ENCODE measurements around the gene MTHFD1. TPM values are rescaled to one million over a fixed set of nuclear protein-coding genes. Genes with fewer than 3 reads are reported as not detected.

Gene MTHFD1
- total and polyA plus RNA-seq, 2 donors from 2014 or later = 73.0 to 76.1 TPM

DNA sequence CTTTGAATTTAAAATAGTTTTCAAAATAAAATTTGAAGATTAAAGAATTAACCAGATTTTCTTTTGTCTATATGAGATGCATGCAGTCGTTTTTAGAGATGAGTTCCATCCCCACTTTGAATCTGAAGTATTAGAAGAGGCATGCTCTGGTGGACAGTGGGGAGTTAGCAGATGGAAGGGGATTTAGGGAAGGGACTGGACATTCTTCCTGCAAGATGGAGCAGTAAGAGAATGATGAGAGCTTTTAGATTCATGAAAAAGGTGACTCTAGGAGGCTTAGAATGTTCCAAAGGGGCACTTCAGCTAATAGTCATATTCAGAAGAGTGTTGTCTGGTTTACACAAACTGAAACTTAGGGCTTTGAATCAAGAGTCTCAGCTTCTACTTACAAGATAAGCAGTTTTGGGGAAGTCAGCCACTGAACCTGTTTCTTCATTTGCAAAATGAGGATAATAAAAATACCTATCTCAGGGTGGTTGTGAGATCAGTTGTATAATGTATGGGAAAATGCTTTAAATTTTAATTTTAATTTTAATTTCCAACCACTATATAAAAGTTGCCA lies 120.1 kb downstream of the MTHFD1 start:
- Histone ChIP-seq H3K36me3 (ENCODE audit: control insufficient read depth in 2 of 3, insufficient read depth in 3 of 3, low read length in 3 of 3) (no peaks in the 10 kb centered on the region), H3K9me3 (ENCODE audit: control insufficient read depth in 2 of 3, insufficient read depth in 1 of 3, low read length in 3 of 3) (no peaks in the 10 kb centered on the region), H3K27me3 (ENCODE audit: control insufficient read depth, insufficient read depth, low read length) (no peaks in the 10 kb centered on the region), H3K9ac (ENCODE audit: low read length in 3 of 3) (no peak overlapping the region), H3K4me3 (ENCODE audit: low read length in 3 of 3) (no peak overlapping the region), H3K27ac (ENCODE audit: low read depth in 2 of 2, low read length in 2 of 2) (no peak overlapping the region), H3K4me1 (ENCODE audit: control insufficient read depth in 2 of 3, insufficient read depth in 2 of 3, low read depth in 1 of 3, low read length in 3 of 3) (peaks cover 0 to 10% (median 5%) of the 10 kb centered on the region in 3 donors)
- DNase-seq (no peak), FAIRE-seq (no peak)
- TF ChIP-seq, protein P1, sequence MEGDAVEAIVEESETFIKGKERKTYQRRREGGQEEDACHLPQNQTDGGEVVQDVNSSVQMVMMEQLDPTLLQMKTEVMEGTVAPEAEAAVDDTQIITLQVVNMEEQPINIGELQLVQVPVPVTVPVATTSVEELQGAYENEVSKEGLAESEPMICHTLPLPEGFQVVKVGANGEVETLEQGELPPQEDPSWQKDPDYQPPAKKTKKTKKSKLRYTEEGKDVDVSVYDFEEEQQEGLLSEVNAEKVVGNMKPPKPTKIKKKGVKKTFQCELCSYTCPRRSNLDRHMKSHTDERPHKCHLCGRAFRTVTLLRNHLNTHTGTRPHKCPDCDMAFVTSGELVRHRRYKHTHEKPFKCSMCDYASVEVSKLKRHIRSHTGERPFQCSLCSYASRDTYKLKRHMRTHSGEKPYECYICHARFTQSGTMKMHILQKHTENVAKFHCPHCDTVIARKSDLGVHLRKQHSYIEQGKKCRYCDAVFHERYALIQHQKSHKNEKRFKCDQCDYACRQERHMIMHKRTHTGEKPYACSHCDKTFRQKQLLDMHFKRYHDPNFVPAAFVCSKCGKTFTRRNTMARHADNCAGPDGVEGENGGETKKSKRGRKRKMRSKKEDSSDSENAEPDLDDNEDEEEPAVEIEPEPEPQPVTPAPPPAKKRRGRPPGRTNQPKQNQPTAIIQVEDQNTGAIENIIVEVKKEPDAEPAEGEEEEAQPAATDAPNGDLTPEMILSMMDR (IDR thresholded peaks at IDR 0.05; ENCODE audit: borderline replicate concordance, extremely low read depth, insufficient read depth) = no peak
- intact Hi-C loops (cut with DNase I) = no loop called here

DNA sequence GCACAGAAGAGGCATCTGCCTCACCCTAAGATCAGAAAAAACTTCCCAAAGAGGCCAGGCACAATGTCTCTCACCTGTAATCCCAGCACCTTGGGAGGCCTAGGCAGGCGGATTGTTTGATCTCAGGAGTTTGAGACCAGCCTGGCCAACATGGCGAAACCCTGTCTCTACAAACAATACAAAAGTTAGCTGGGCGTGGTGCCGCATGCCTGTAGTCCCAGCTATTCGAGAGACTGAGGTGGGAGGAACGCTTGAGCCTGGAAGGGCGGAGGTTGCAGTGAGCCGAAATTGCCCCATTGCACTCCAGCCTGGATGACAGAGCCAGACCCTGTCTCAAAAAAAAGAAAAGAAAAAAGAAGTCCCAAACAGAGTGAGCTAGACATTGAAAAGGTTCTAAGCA lies 120.9 kb downstream of the MTHFD1 start:
- FAIRE-seq = no peak
- DNase-seq = no peak
- Histone ChIP-seq H3K9me3 (ENCODE audit: control insufficient read depth in 2 of 3, insufficient read depth in 1 of 3, low read length in 3 of 3) (no peaks in the 10 kb centered on the region), H3K4me1 (ENCODE audit: control insufficient read depth in 2 of 3, insufficient read depth in 2 of 3, low read depth in 1 of 3, low read length in 3 of 3) (peaks cover 0 to 10% (median 5%) of the 10 kb centered on the region in 3 donors), H3K9ac (ENCODE audit: low read length in 3 of 3) (no peak overlapping the region), H3K4me3 (ENCODE audit: low read length in 3 of 3) (no peak overlapping the region), H3K36me3 (ENCODE audit: control insufficient read depth in 2 of 3, insufficient read depth in 3 of 3, low read length in 3 of 3) (no peaks in the 10 kb centered on the region), H3K27ac (ENCODE audit: low read depth in 2 of 2, low read length in 2 of 2) (no peak overlapping the region), H3K27me3 (ENCODE audit: control insufficient read depth, insufficient read depth, low read length) (no peaks in the 10 kb centered on the region)
- TF ChIP-seq, protein P1 (IDR thresholded peaks at IDR 0.05; ENCODE audit: borderline replicate concordance, extremely low read depth, insufficient read depth) = no peak
- intact Hi-C loops (cut with DNase I) = no loop called here

Other genes starting within 250 kb of the MTHFD1 start
- gene ESR2, start 94.0 kb upstream of the MTHFD1 start, total RNA-seq = 2.5 TPM
- not detected for gene ESR2, start 94.0 kb upstream of the MTHFD1 start, polyA plus RNA-seq (ENCODE audit: insufficient read depth, low read depth, low replicate concordance)
- 5.1 TPM for gene AKAP5, start 77.1 kb downstream of the MTHFD1 start, total RNA-seq
- gene AKAP5, start 77.1 kb downstream of the MTHFD1 start, polyA plus RNA-seq (ENCODE audit: insufficient read depth, low read depth, low replicate concordance) = 0.71 TPM
- 17.8 TPM for gene ZBTB25, start 115.5 kb downstream of the MTHFD1 start, total RNA-seq
- gene ZBTB25, start 115.5 kb downstream of the MTHFD1 start, polyA plus RNA-seq (ENCODE audit: insufficient read depth, low read depth, low replicate concordance) = 4.3 TPM
- 46.8 TPM for gene ZBTB1, start 116.4 kb downstream of the MTHFD1 start, total RNA-seq
- gene ZBTB1, start 116.4 kb downstream of the MTHFD1 start, polyA plus RNA-seq (ENCODE audit: insufficient read depth, low read depth, low replicate concordance) = 13.3 TPM
- 41.9 TPM for gene HSPA2, start 152.4 kb downstream of the MTHFD1 start, total RNA-seq
- gene HSPA2, start 152.4 kb downstream of the MTHFD1 start, polyA plus RNA-seq (ENCODE audit: insufficient read depth, low read depth, low replicate concordance) = 56.2 TPM
- gene PPP1R36, start 161.6 kb downstream of the MTHFD1 start, total RNA-seq = 2.7 TPM
- gene PPP1R36, start 161.6 kb downstream of the MTHFD1 start, polyA plus RNA-seq (ENCODE audit: insufficient read depth, low read depth, low replicate concordance) = 2.8 TPM